Neural progenitor cell (in vitro differentiated cells): ENCODE measurements around the gene TCF23. TPM values are rescaled to one million over a fixed set of nuclear protein-coding genes. Genes with fewer than 3 reads are reported as not detected.
A peak's percentile ranks its signal among the peaks of the same experiment; 100 is the strongest.

Experiments used
- DNase-seq: peaks from one replicate; pipeline ENCODE4 v3.0.0-alpha.2; 2016; ENCODE audit warnings: low spot score
- H2AFZ ChIP-seq: fragments of 200-600 bp; sonication (generic); replicated peaks from 2 replicates; pipeline ENCODE4 v1.6.1; 2016; ENCODE audit warnings: antibody characterized with exemption
- H3F3A ChIP-seq: fragments of 200-600 bp; sonication (generic); 2 replicates; pipeline ENCODE4 v1.6.1; 2016; ENCODE audit warnings: antibody characterized with exemption, low read depth
- H3K27ac ChIP-seq: fragments of 200-600 bp; sonication (generic); 2 replicates; pipeline ENCODE4 v1.5.1; 2016; ENCODE audit warnings: mild to moderate bottlenecking
- H3K27me3 ChIP-seq: fragments of 200-600 bp; sonication (generic); 2 replicates; pipeline ENCODE4 v1.6.1; 2016; ENCODE audit warnings: mild to moderate bottlenecking, moderate library complexity
- H3K36me3 ChIP-seq: fragments of 200-600 bp; sonication (generic); 2 replicates; pipeline ENCODE4 v1.5.1; 2016
- H3K4me1 ChIP-seq: fragments of 200-600 bp; sonication (generic); 2 replicates; pipeline ENCODE4 v1.6.1; 2016; ENCODE audit warnings: mixed run types
- H3K4me2 ChIP-seq: fragments of 200-600 bp; sonication (generic); 2 replicates; pipeline ENCODE4 v1.6.1; 2016
- H3K4me3 ChIP-seq: fragments of 200-600 bp; sonication (generic); 2 replicates; pipeline ENCODE4 v1.5.1; 2016
- H3K79me2 ChIP-seq: fragments of 200-600 bp; sonication (generic); 2 replicates; pipeline ENCODE4 v1.6.1; 2016; ENCODE audit warnings: low read depth
- H3K9ac ChIP-seq: fragments of 200-600 bp; sonication (generic); 2 replicates; pipeline ENCODE4 v1.6.1; 2016
- H3K9me3 ChIP-seq: fragments of 200-600 bp; sonication (generic); 2 replicates; pipeline ENCODE4 v1.5.1; 2016; ENCODE audit warnings: low read depth
- H4K20me1 ChIP-seq: fragments of 200-600 bp; sonication (generic); 2 replicates; pipeline ENCODE4 v1.6.1; 2016; ENCODE audit warnings: low read depth
- H3K27ac Mint-ChIP-seq: 3 replicates; pipeline ENCODE4 v1.8.0; 2021; ENCODE audit warnings: mixed read lengths
- H3K27me3 Mint-ChIP-seq: 2 replicates; pipeline ENCODE4 v1.8.0; 2022; ENCODE audit warnings: low read depth, mild to moderate bottlenecking, inconsistent platforms, moderate library complexity, mixed read lengths; ENCODE audit not compliant: insufficient read depth
- H3K36me3 Mint-ChIP-seq: 3 replicates; pipeline ENCODE4 v1.8.0; 2021; ENCODE audit warnings: mixed read lengths
- H3K4me1 Mint-ChIP-seq: 3 replicates; pipeline ENCODE4 v1.8.0; 2021; ENCODE audit warnings: mixed read lengths
- H3K4me3 Mint-ChIP-seq: 3 replicates; pipeline ENCODE4 v1.8.0; 2021; ENCODE audit warnings: mild to moderate bottlenecking, moderate library complexity, mixed read lengths
- H3K9me3 Mint-ChIP-seq: 3 replicates; pipeline ENCODE4 v1.8.0; 2020; ENCODE audit warnings: mixed read lengths
- CTCF ChIP-seq: fragments of 200-600 bp; sonication (generic); IDR thresholded peaks from 2 replicates; pipeline ENCODE4 v1.5.1; 2017; ENCODE audit warnings: antibody characterized with exemption, mild to moderate bottlenecking
- EZH2 ChIP-seq: fragments of 200-600 bp; sonication (generic); IDR thresholded peaks from 2 replicates; pipeline ENCODE4 v1.6.1; 2017; ENCODE audit warnings: antibody characterized with exemption, mild to moderate bottlenecking, moderate library complexity
- EZH2phosphoT487 ChIP-seq: fragments of 200-600 bp; sonication (generic); IDR thresholded peaks from 2 replicates; pipeline ENCODE4 v1.6.1; 2017; ENCODE audit warnings: antibody characterized with exemption
- total RNA-seq: library from RNA; depleted of rRNA; stranded (reverse); fragments of >200 nt; gene quantifications from 2 replicates; pipeline ENCODE4 v1.2.3, GENCODE V29; 2015; ENCODE audit warnings: low replicate concordance

Gene TCF23
- total RNA-seq, 1 donor from 2014 or later = not detected

GRCh38 chr2:27127883-27128667 is 20.7 kb upstream of the TCF23 start:
- Histone ChIP-seq H3K4me3 (no peak overlapping the region), H3K79me2 (peaks cover 6% of the 10 kb centered on the region), H3F3A (peaks cover 5% of the 10 kb centered on the region), H4K20me1 (peaks cover 9% of the 10 kb centered on the region), H3K4me1 (peaks cover 3% of the 10 kb centered on the region), H3K36me3 (no peaks in the 10 kb centered on the region), H3K27me3 (peaks cover 17% of the 10 kb centered on the region), H3K4me2 (no peak overlapping the region), H3K9ac (no peak overlapping the region), H3K27ac (no peak overlapping the region), H2AFZ (no peak overlapping the region), H3K9me3 (no peaks in the 10 kb centered on the region)
- H3K27me3 Mint-ChIP-seq = peaks cover 19% of the 10 kb centered on the region
- no peak overlapping the region for H3K4me3 Mint-ChIP-seq
- H3K27ac Mint-ChIP-seq = no peak overlapping the region
- H3K36me3 Mint-ChIP-seq = peaks cover 16% of the 10 kb centered on the region
- no peak for DNase-seq
- no peaks in the 10 kb centered on the region for H3K9me3 Mint-ChIP-seq
- TF ChIP-seq EZH2 = no peak
- TF ChIP-seq EZH2phosphoT487 = no peak
- no peak for TF ChIP-seq CTCF
- H3K4me1 Mint-ChIP-seq = peaks cover 6% of the 10 kb centered on the region

- Histone ChIP-seq H4K20me1 (peaks cover 15% of the 10 kb centered on the region), H3K4me1 (peaks cover 6% of the 10 kb centered on the region), H3K9me3 (no peaks in the 10 kb centered on the region), H3K4me3 (no peak overlapping the region), H3K79me2 (peaks cover 14% of the 10 kb centered on the region), H2AFZ (no peak overlapping the region), H3K27me3 (peaks cover 9% of the 10 kb centered on the region), H3K36me3 (no peaks in the 10 kb centered on the region), H3K27ac (no peak overlapping the region), H3F3A (peaks cover 5% of the 10 kb centered on the region), H3K4me2 (no peak overlapping the region), H3K9ac (no peak overlapping the region)
- TF ChIP-seq CTCF = no peak
- no peak for TF ChIP-seq EZH2phosphoT487
- TF ChIP-seq EZH2 = no peak
- Mint-ChIP-seq H3K9me3 (no peaks in the 10 kb centered on the region), H3K36me3 (peaks cover 16% of the 10 kb centered on the region), H3K4me1 (peaks cover 13% of the 10 kb centered on the region), H3K4me3 (peak overlapping the region; percentile 19), H3K27me3 (peaks cover 15% of the 10 kb centered on the region), H3K27ac (peak overlapping the region; percentile 30)
- DNase-seq = no peak
These were observed 19.9 kb upstream of the TCF23 start for GRCh38 chr2:27128668-27129571.

GRCh38 chr2:27130396-27130795 is 18.4 kb upstream of the TCF23 start:
- peaks cover 6% of the 10 kb centered on the region for H3K4me1 ChIP-seq
- peaks cover 15% of the 10 kb centered on the region for H4K20me1 ChIP-seq
- no peak overlapping the region for H3K27ac ChIP-seq
- H2AFZ ChIP-seq = no peak overlapping the region
- peaks cover 7% of the 10 kb centered on the region for H3F3A ChIP-seq
- Mint-ChIP-seq H3K9me3 (no peaks in the 10 kb centered on the region), H3K4me3 (no peak overlapping the region), H3K36me3 (peaks cover 16% of the 10 kb centered on the region), H3K27ac (no peak overlapping the region), H3K27me3 (peaks cover 14% of the 10 kb centered on the region), H3K4me1 (peaks cover 13% of the 10 kb centered on the region)
- no peak overlapping the region for H3K4me2 ChIP-seq
- H3K79me2 ChIP-seq = peaks cover 17% of the 10 kb centered on the region
- no peaks in the 10 kb centered on the region for H3K9me3 ChIP-seq
- H3K9ac ChIP-seq = no peak overlapping the region
- H3K4me3 ChIP-seq = no peak overlapping the region
- no peak for DNase-seq
- TF ChIP-seq EZH2phosphoT487 (no peak), EZH2 (no peak), CTCF (no peak)
- H3K36me3 ChIP-seq = no peaks in the 10 kb centered on the region
- no peaks in the 10 kb centered on the region for H3K27me3 ChIP-seq
